Activated CD8-positive, alpha-beta memory T cell treated with anti-CD3 and anti-CD28 coated beads for 1 hour (primary cell): ENCODE data around the gene TFEB.

Experiments
- DNase-seq, 2 donors: peaks; one replicate each; pipeline ENCODE4 v3.0.0-alpha.2; 2020; ENCODE audit warnings: low read depth in 1 of 2; ENCODE audit errors: extremely low read depth in 1 of 2

Gene TFEB

DNA sequence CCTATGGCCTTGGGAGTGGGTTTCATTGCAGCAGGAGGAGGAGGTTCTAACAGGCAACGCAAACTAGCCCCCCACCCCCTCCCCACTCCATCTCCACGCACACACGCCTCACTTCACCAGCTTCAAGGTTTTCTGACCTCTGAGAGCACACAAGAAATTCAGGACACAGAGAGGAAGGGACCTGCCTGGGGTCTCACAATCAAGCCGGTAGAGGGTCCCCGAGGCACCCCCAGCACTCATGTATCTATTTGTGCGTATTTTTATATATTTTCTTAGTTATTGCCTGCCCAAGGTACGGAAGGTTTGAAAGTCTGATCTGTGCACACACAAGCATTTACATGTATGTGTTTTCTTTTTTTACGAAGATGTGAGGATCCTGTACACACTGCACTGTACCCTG lies 80.2 kb downstream of the TFEB start:
- DNase-seq: no peak

DNA sequence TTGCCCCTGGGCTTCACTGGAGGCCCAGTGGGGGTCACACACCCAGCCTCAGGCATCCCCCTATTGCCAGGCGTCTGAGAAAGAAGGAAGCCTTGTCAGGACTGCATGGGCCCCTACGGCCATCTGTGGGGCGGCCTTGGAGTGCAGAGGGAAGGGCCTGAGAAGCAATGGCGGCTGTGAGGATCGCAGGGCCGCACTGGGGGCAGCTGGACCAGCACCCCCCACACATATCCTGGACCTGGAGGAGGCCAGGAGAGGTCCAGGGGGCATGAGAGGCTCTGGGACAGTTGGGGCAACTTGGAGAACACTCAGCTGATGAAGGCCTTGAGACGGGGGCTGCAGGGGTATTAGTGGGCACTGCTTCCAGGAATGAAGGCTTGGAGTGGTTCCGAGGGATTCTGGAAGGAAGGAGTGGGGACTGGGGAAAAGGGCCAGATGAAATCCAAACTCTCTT lies 80.7 kb downstream of the TFEB start:
- DNase-seq: no peak

DNA sequence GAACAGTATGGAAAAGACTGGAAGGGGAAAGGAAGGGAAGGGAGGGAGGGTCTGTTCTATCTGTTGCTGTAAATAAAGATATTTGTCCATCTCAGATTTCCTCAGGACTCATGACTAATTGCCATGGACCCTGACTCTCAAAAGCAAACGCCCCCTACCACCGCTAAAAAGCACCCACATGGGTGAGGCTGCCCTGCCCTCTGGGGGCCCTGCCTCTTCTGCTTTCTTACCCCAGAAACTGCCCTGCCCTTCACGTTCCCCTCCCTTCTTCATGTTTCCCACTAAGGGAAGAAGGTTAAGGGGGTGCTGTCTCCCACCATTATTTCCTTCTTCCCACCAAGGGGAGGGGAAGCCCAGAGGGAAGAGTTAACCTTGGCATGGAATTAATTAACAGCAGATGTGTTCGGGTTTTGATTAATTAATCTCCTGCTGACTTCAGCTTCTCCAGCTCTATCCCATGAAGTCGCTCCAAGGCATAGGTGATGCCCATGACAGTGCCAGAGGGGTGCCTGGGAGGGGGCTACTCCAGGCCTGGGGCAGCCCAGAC lies 81.2 kb downstream of the TFEB start:
- no peak for DNase-seq

DNA sequence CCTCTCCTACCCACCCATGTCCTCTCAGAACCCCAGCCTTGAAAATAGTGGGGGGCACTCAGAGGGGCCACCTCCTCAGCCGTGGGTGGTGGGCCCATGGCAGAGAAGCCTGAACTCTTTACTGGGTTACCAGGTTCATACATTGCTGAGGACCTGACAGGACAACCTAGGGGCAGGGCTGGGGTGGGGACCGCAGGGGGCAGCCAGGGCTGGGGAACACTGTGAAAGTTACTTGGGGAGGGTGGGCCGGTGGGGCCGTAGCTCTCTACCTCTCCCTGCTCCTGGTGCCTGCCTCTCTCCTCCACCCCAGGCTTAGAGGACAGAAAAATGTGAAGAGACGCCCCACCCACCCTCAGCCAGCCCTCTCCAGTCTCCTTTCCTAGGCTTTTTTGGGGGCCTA lies 81.7 kb downstream of the TFEB start:
- no peak for DNase-seq

DNA sequence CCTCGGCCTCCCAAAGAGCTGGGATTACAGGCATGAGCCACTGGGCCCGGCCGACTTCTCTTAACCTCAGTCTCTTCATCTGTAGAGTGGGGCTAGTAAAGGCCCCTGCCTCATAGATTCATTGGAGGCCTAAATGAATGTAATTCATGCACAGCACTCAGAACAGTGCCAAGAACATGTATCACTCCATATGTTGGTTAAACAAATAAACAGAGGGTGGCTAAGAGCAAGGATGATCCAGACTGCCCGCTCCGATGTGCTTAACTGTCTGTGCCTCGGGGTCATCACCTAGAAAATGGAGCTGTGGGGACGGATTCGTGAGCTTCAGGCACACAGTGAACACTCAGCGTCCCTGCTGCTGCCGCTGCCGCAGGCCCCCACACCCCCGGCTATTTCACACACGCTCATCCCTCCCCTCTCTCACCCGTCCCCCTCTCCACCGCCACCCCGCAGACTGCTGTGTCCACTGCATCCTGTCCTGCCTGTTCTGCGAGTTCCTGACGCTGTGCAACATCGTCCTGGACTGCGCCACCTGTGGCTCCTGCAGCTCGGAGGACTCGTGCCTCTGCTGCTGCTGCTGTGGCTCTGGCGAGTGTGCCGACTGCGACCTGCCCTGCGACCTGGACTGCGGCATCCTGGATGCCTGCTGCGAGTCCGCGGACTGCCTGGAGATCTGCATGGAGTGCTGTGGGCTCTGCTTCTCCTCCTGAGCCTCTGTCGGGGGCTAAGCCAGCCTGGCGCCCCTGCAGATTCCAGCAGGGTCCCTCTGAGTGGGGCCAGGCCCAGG lies 82.3 kb downstream of the TFEB start:
- DNase-seq: no peak

DNA sequence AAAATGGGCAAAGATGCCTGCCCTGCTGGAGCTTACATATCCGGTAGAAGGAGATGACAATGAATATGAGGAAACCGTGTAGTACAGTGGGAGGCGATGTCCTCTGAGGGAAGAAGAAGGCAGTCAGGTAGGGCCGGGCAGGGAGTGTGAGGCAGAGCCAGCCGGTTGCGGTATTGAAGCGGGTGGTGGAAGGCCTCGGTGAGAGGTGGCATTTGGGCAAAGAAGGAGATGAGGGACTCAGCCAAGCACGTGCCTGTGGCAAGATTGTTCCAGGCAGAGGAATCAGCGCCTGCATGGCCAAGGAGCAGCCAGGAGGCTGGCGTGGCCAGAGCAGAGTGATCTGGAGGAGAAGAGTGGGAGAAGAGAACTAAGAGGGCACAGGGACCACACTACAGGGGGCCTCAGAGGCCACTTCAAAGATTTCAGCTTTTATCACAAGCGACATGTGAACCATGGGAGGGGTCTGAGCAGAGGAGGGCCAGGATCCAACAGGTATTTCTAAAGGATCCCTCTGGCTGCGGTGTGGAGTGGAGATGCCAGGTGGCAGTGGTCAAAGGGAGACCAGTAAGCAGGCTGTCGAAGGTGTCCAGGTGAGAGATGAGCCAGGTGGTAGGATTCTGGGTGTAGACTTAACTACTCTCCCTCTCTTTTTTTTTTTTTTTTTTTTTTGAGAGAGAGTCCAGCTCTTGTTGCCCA lies 83.3 kb downstream of the TFEB start:
- DNase-seq: no peak

DNA sequence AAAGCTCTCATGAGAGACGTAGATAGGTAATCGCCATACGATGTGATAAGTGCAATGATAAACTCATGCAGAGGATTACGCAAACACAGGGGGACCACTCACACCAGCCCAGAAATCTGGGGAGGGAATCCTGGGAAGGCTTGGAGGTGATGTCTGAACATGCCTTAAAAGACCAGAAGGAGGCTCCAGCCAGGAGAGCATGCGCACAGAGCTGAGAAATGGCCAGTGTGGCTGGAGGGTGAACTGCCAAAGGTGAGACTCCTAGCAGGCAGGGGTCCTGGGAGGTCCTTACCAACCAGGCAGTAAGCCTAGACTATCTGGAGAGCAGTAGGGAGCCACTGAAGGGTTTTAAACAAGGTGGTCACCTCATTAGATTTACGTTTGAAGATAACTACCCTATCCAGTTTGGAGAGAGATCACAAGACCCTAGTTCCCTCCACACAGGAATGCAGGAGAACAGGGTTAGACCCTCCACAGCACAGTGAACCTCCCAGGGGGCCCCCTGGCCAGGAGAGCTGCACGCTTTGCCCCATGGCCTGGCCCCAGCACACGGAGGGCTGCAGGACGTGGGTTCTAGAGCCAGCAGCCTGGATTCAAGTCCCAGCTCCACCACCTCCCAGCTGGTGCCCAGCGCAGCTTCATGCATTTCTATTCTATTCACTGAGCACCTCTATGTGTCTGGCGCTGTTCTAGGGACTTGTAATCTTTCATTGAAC lies 84.0 kb downstream of the TFEB start:
- no peak for DNase-seq

DNA sequence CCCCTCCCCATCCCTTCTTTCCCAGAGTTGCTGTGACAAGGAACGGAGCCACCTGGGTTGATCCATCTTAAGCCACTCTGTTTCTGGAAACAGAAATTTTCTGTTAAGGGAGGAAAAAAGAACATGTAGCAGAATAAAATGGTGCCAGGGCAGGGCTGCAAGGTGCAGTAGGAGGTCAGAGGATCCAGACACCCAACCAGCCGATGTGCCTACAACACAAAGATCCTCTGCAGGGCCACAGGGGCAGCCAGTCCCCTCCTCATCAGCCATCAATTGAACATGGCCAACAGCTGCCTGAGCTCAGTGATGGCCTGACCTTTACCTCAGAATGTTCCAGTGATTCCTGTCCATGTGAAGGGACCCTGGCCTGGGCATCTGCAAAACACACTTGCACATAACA lies 85.3 kb downstream of the TFEB start:
- DNase-seq: no peak

DNA sequence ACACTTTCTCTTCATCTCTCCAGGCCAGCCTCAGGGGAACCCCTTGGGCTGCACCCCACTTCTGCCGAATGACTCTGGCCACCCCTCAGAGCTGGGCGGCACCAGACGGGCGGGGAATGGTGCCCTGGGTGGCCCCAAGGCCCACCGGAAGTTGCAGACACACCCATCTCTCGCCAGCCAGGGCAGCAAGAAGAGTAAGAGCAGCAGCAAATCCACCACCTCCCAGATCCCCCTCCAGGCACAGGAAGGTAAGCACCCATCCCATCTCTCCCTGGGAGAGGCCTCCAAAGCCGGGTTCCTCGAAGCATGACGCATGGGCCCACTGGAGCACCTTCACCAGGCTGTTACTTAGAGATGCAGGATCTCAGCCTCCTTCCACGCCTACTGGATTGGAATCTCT lies 85.8 kb downstream of the TFEB start:
- DNase-seq: no peak

DNA sequence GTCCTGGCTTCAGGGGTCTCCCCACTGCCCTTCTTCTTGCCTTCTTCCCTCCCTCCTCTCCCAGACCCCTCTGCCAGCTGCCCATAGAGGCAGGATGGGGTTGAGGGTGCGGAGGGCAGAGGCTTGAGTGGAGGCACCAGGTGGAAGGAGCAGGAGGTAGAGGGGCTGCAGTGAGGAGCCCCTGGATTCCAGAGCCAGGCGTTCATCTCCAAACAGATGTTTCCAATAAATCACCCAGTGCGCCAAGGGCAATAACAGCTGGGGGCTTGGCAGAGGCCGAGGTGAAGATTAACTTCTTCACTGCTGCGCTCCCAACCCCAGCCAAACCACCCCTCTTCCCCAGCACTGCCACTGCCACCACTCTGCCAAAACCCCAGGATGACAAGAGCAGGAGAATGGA lies 86.5 kb downstream of the TFEB start:
- no peak for DNase-seq

DNA sequence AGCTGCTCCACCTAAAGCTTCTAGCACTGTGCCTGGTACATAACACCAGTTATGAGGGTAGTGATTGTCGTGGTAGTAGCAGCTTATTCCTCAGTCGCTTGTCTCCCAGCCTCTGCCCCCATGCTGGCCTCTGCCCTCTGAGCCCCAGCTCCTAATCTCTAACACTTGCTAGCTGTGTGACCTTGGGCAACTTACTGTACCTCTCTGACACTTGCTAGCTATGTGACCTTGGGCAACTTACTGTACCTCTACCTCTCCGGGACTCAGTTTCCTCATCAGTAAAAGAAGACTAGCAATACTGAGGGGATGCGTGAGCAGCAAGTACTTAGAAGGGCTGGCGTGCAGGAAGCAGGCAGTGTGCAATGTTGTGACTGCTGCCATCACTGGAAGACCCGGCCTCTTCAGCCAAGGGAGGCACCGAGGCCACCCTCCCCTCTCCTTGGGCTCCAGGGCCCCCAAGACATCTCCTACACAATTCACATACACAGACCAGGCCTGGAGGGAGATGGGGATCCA lies 87.3 kb downstream of the TFEB start:
- DNase-seq: no peak

DNA sequence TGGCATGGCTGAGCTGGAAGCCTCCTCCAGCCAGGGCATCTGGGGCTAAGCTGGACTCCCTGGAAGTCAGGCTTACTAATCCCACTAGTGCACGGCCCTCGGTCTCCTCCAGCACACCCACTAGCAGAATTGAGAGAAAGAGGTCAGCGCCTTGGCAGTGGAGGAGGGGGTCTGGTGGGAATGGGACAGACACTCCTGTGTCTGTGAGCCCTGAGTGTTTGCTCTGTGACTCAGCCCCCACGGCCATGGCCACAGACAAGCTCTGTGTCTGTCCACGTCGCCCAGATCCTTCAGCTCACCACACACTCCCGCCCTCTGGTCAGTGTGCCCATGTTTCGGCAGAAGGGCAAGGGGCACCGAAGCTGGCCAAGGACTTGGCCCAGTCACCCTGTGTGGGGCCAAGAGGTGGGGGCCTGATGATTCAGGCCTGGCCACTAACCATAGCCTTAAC lies 88.3 kb downstream of the TFEB start:
- no peak for DNase-seq

DNA sequence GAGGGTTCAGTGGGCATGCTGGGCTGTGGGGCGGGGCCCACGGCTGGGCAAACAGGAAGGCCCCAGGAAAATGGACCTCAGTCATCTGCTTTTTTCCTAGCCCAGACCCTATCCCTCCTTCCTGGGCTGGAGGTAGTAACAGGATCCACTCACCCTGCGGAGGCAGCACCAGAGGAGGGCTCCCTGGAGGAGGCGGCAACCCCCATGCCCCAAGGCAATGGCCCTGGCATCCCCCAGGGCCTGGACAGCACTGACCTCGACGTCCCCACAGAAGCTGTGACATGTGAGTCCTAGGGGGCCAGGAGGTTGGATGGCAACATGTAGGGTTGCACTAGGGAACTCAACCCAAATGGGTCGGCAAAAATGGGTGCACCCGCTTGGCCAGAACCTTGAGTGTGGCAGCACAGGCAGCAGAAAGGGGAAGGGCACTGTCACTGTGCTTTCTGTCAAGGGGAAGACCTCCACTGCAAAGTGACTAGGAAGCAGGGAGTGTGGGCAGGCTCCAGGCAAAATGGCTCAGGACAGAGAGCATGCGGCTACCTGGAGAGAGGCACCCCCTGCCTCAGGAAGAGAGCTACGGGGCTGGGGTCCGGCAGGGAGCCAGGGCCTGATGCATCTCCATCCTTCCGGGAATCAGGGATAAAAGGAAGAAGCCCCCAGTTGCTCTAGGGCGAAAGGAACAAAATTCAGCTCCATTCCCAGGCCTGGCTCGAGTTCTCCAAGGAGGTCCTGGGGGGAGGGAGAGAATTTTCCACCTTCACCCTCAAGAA lies 89.2 kb downstream of the TFEB start:
- no peak for DNase-seq

DNA sequence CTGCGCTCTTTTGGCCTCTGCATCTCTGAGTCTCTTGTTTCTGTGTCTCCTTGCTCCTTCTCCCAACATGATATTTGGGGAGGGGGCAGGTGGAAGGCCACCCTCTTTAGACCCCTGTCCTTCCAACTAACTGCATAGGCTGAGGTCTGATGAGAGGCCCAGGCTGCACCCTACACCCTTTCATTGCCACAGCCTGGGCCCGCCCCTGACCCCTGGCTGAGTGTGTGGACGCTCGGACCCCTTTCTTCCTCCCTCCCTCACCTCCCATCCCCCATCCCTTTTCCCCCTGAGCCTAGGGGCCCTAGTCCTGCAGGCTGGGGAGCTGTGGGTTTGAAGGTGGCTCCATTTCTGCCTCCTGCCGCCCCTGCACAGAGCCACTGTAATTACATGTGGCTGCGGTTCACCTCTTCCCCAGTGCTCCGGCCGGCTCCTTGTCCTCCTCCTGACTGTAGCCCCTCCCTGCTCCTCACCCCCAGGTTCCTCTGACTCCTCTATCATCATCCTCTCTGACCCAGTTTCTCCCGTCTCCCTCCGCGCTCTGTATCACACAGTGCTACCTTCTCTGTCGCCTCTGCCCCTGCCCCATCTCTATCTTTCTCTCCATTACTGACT lies 90.3 kb downstream of the TFEB start:
- DNase-seq: no peak

DNA sequence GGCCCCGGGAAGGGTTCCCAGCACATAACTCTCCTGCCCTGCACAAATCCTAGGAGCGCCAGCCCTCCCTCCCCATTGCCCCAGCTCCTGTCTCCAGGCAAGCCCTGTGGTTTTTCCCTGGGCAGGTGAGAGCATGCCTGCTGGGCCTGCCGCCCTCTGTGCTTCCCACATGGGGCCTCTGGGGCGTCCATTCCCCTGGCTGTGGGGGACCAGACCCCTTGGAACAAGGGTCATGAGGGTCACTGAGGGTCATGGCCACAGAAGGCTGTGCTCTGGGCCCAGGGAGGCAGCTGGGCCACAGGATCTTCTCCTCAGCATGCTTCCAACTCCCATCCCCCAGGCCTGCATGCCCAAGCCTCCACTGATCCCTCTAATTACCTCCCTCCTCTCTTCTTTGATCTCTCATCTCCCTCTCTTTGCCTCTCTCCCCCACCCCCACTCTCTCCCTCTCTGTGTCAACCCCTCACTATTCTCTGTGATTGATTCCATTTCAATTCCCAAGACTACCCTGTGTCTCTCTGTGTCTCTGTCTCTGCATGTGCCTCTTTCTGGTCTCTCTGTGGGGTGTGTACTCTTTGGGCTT lies 91.0 kb downstream of the TFEB start:
- no peak for DNase-seq

DNA sequence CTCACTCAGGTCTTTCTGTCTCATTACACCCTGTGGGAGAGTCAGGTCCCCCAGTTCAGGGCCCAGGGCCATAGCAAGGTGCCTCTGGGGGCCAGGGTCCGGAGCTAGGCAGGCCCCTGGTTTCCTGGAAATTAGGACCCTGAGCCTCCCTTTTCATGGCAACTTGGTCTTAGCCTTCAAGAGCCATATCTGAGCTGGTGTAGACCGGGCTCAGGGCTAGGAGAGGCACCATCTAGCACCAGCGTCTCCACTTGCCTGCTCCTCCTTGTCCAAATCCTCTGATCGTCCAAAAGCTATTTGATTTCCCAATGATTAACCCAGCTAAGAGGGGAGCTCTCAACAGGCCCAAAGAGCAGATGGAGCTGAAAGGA lies 91.5 kb downstream of the TFEB start:
- DNase-seq: no peak

DNA sequence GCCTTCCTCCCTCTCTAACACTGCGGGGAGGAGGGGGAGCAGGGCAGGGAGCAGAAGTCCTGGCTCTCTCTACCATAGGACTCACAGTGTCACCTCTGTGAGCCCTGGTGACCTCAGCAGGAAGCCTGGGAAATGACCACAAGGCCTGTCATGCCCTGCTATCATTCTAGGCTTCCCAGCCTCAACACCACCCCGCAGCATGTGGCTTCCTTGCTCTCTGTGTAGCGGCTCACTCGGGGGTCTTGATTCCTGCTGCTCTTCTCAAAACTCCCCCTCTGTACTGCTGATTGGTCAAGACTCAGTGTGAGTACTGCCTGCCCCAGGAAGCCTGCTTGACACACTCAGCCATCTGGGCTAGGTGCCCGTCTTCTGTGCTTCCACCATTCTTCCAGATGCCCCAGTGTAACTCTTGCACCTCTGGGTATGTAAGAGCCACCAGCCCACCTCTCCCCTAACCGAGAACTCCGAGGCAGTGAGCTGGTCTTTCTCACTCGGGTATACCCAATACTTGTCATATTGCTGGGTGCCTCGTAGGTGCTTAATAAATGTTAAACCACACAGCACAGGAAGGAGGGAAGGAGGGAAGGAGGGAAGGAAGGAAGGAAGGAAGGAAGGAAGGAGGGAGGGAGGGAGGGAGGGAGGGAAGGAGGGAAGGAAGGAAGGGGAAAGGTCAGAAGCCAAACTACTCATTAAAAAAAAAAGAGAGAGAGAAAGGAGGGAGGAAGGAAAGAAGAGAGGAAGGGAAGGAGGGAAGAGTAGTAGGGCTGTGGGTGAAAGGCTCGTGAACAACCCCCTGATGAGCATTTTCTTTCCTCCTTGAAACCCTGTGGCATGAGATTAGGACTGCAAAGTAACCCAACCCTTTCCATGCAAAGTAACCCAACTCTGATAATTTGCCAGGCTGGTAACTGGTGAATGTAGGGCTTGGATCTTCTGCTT lies 92.2 kb downstream of the TFEB start:
- DNase-seq: no peak

DNA sequence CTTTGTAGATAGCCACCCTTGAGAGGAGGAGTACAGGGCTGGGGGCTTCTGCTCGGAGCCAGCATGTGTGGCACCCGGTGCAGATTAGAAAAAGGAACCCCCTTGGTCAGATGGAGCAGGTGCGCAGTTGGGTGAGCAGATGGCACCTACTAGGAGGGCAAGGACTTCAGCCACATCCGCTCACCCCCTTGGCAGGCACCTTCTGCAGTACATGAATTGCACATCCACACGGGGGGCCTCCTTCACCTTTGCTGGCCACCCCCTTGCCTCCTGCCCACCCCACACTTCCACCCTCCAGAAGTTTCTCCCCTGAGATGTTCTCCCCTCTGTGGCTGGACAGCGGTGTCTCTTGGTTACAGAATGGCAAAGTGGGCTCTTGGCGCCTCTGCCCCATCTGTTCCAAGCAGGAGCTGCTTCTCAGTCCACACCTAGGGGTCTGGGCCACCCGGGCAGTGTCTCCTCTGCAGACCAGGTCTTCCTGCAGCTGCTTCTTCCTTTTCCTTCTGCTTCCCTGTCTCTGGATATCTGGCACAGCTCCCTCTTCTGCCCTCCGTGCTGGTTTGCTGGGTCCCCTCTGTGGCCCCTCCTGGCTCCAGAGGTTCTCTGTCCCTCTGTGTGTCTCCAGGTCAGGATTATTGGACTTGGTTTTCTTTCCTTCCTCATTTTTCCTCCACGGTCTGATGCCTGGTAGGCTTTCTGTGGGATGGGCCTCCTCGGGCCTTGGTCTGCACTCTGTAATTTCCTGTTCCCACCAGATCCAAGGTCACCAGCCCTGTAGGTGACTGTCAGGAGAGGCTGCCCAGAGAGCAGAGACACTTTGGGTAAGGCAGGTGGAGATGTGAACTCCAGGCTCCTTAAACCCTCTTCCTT lies 93.1 kb downstream of the TFEB start:
- no peak for DNase-seq
